CD4-positive, alpha-beta T cell treated with Interleukin-2 at 100 ng/mL for 4 hours (primary cell): ENCODE measurements around the gene RBL2.

Experiments
- DNase-seq: peaks from one replicate; pipeline ENCODE4 v3.0.0-alpha.2; 2020; ENCODE audit warnings: low spot score

The RBL2 gene

GRCh38 chr16:53449816-53450517 lies 15.7 kb downstream of the RBL2 start:
- DNase-seq, result no peak

- peak; percentile 40 for DNase-seq
Measured at GRCh38 chr16:53453928-53454327, 19.7 kb downstream of the RBL2 start.

GRCh38 chr16:53456625-53457024 lies 22.4 kb downstream of the RBL2 start:
- DNase-seq, result peak; percentile 72

- peak; percentile 85 for DNase-seq
Measured at GRCh38 chr16:53457670-53458069, 23.4 kb downstream of the RBL2 start.

GRCh38 chr16:53458635-53459034 lies 24.4 kb downstream of the RBL2 start:
- DNase-seq, result no peak

- DNase-seq, result peak; percentile 24
Measured at GRCh38 chr16:53465606-53466280, 31.5 kb downstream of the RBL2 start.

GRCh38 chr16:53476867-53477266 lies 42.6 kb downstream of the RBL2 start:
- no peak for DNase-seq

GRCh38 chr16:53478965-53479364 lies 44.7 kb downstream of the RBL2 start:
- no peak for DNase-seq

GRCh38 chr16:53480394-53480793 lies 46.1 kb downstream of the RBL2 start:
- no peak for DNase-seq

- no peak for DNase-seq
Measured at GRCh38 chr16:53482123-53482522, 47.9 kb downstream of the RBL2 start.

GRCh38 chr16:53484542-53484941 lies 50.3 kb downstream of the RBL2 start:
- no peak for DNase-seq

- DNase-seq, result no peak
Measured at GRCh38 chr16:53486230-53486629, 52.0 kb downstream of the RBL2 start.

- DNase-seq, result no peak
Measured at GRCh38 chr16:53489755-53490154, 55.5 kb downstream of the RBL2 start.

- no peak for DNase-seq
Measured at GRCh38 chr16:53492503-53492902, 58.2 kb downstream of the RBL2 start.

GRCh38 chr16:53494636-53495035 lies 60.4 kb downstream of the RBL2 start:
- DNase-seq, result no peak

GRCh38 chr16:53495325-53495724 lies 61.1 kb downstream of the RBL2 start:
- DNase-seq, result no peak

- DNase-seq, result no peak
Measured at GRCh38 chr16:53498984-53499383, 64.7 kb downstream of the RBL2 start.

- no peak for DNase-seq
Measured at GRCh38 chr16:53501216-53501859, 67.1 kb downstream of the RBL2 start.

- peak; percentile 21 for DNase-seq
Measured at GRCh38 chr16:53502331-53503269, 68.3 kb downstream of the RBL2 start, which contains the start of gene AKTIP. TSS of gene AKTIP (minus strand) at chr16:53503209. CDS start at chr16:53500259, 2,950 bp downstream.

- DNase-seq, result peak; percentile 100
Measured at GRCh38 chr16:53503270-53503923, 69.1 kb downstream of the RBL2 start.

- peak; percentile 26 for DNase-seq
Measured at GRCh38 chr16:53503991-53504663, 69.9 kb downstream of the RBL2 start.
